HEK293T (cell line): ENCODE results near the gene TAAR2.

ENCODE experiments used
- CTCF ChIA-PET: fragments of 350-600 bp; formaldehyde crosslinking; extraction: SDS; loops from one replicate; lab custom pipeline; 2021; ENCODE audit warnings: antibody characterized with exemption, inconsistent platforms; lab: Yijun Ruan, JAX
- POLR2A ChIA-PET: fragments of 350-600 bp; formaldehyde crosslinking; extraction: SDS; loops from one replicate; lab custom pipeline; 2020; ENCODE audit warnings: antibody characterized with exemption, inconsistent platforms; lab: Yijun Ruan, JAX
- DNase-seq: peaks from one replicate; pipeline ENCODE4 v3.0.0; 2012; ENCODE audit warnings: mixed read lengths; ENCODE audit errors: extremely low spot score
- BHLHE40 ChIP-seq: fragments of 450-650 bp; IDR thresholded peaks from 2 replicates; pipeline ENCODE4 v1.6.1; 2016; ENCODE audit warnings: mild to moderate bottlenecking, moderate library complexity, borderline replicate concordance
- CTBP1 ChIP-seq: fragments of 450-650 bp; IDR thresholded peaks from 2 replicates; pipeline ENCODE4 v1.6.1; 2016; ENCODE audit warnings: borderline replicate concordance
- ELF4 ChIP-seq: fragments of 450-650 bp; IDR thresholded peaks from 2 replicates; pipeline ENCODE4 v1.6.1; 2017; ENCODE audit warnings: antibody characterized with exemption
- FOXA1 ChIP-seq: fragments of 450-650 bp; IDR thresholded peaks from 2 replicates; pipeline ENCODE4 v1.6.1; 2016; ENCODE audit warnings: mild to moderate bottlenecking
- FOXM1 ChIP-seq: fragments of 450-650 bp; IDR thresholded peaks from 2 replicates; pipeline ENCODE4 v1.6.1; 2017; ENCODE audit warnings: mild to moderate bottlenecking, borderline replicate concordance
- LEF1 ChIP-seq: fragments of 450-650 bp; IDR thresholded peaks from 2 replicates; pipeline ENCODE4 v1.6.1; 2017; ENCODE audit warnings: mild to moderate bottlenecking, borderline replicate concordance
- SP1 ChIP-seq: fragments of 450-650 bp; IDR thresholded peaks from 2 replicates; pipeline ENCODE4 v1.6.1; 2017
- SUZ12 ChIP-seq: fragments of 450-650 bp; IDR thresholded peaks from 2 replicates; pipeline ENCODE4 v1.6.1; 2016; ENCODE audit warnings: mild to moderate bottlenecking
- TARDBP ChIP-seq: fragments of 450-650 bp; IDR thresholded peaks from 2 replicates; pipeline ENCODE4 v1.6.1; 2016

The TAAR2 gene

GRCh38 chr6:132567566-132567965 lies 56.5 kb downstream of the TAAR2 start:
- no peak for TF ChIP-seq SUZ12
- no peak for TF ChIP-seq TARDBP
- no peak for TF ChIP-seq SP1
- TF ChIP-seq ELF4, result no peak
- no peak for TF ChIP-seq BHLHE40
- no peak for TF ChIP-seq LEF1
- no peak for TF ChIP-seq FOXM1
- no peak for TF ChIP-seq FOXA1
- TF ChIP-seq CTBP1, result no peak
- DNase-seq, result no peak
- CTCF ChIA-PET, result no interaction called here
- POLR2A ChIA-PET, result no interaction called here
